ENCODE results near the gene TYMP.
A peak's percentile ranks its signal among the peaks of the same experiment; 100 is the strongest.

TYMP gene

DNA sequence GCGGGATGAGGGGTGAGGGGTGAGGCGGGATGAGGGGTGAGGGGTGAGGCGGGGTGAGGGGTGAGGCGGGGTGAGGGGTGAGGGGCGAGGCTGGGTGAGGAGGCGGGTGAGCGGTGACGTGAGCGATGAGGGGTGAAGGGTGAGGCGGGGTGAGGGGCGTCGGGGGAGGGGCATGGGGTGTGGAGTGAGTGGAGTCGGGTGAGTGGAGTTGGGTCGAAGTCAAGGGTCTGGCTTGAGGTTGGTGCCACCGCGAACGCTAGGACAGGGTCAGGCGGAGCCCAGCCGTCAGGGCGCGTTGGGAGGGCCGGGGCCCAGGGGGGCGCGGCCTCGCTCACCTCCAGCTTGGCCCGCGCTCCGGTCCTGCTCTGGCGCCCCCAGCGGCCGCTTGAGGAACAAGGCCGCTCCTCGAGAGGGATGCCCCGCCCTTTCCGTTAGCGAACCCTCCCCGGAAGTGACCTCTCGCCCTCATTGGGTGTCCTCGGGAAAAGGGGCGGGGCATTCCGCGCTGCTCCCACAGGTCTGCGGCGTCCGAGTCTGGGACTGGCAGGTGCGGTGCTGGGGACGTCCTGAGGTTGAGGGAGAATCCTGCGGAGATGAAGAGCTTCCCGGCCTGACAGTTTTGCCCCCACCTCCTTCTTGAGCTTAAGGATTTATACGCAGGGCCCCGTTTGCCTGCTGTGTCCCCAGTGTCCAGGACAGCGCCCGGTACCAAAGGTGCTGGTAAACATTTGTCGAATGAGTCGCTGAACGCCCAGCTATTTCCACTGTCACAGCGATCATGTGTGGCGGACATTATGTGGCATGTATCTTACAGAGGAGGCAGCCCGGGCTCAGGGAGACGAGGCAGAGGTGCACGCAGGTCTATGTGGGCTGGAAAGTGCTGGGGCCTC lies 33.0 kb upstream of the TYMP start, which contains the start of gene SYCE3:
Gene SYCE3 (minus strand): TSS at position 397 of the 890 bp plus-strand sequence. CDS start 6,514 bp downstream, outside the sequence.
- peak; percentile 98 for DNase-seq (ENCODE audit: low spot score)

DNA sequence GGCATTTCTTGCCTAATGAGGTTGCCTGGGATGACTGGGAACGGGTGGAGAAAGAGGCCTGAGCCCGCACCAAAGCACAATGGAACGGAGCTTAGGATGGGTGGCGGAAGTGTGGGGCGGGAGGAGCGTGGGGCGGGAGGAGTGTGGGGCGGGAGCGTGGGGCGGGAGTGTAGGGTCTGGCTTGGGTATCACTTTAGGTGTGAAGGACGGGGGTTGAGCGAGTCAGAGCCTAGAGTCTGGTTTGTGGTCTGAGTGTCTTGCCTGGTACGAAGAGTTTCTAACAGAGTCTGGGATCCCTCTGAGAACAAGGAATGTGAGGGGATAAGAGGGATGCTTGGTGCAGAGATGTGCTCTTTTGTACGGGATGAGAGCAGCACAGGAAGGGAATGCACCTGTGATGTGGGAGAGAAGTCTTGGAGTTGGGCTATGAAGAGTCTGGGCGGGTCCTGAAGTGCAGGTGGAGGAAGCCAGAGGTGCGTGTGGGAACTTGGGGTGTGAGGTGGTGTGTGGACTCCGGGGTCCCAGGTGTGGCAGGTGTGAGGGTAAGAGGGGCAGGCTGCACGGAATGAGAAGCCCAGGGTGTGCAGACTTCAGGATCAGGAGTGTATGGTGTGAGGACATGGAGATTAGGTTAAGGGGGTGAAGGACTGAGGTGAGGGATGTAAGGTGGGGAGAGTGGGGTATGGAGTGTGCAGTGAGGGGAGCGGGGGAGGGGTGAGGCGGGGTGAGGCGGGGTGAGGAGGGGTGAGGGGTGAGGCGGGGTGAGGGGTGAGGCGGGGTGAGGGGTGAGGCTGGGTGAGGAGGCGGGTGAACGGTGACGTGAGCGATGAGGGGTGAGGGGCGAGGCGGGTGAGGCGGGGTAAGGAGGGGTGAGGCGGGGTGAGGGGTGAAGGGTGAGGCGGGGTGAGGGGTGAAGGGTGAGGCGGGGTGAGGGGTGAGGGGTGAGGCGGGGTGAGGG lies 31.9 kb upstream of the TYMP start:
- no peak for DNase-seq (ENCODE audit: low spot score)

DNA sequence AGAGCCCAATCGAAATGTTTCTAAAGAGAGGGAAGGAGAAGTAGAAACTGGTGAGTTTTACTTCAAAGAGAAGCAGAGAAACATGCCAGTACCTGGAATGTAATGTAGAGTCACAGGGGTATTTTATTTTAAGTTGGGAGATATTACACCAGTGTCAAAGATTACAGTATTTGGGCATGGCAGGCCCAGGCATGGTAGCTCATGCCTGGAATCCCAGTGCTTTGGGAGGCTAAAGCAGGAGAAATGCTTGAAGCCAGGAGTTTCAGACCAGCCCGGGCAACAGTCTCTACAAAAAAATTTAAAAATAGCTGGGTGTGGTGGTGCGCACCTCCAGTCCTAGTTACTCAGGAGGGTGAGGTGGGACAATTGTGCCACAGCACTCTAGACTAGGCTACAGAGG lies 30.2 kb upstream of the TYMP start:
- no peak for DNase-seq (ENCODE audit: low spot score)

DNA sequence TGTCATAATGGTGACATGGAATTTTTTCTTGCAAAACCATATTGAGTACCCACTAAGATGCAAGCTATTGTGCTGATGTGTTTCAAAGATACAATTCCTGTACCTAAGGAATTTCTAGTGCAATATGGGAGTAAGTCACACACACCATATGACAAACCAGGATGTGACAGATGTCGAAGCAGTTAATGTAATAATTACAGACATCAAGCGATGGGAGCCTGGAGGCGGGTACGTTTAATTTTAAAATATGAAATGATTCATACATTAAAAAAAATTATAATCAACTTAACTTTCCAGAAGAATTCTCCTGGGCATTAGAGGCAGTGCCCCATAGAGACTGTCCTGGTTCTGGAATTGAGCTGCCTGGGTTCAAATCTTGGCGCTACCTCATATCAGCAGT lies 26.9 kb upstream of the TYMP start:
- no peak for DNase-seq (ENCODE audit: low spot score)

DNA sequence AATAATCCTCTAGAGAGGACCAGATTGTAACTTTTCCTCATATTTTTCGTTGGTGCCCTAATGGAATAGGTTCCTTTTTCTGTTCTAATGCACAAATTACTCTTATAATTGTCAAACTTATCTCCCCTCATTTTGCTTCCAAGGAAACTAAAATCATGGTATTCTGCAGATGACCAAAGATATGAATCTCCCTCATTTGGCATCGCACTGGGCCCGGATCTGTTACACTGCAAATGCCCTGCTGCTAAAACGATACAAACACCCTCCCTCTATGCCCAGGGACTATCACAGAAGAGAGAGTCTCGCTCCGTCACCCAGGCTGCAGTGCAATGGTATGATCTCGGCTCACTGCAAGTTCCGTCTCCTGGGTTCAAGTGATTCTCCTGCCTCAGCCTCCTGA lies 23.5 kb upstream of the TYMP start:
- DNase-seq (ENCODE audit: low spot score): no peak

DNA sequence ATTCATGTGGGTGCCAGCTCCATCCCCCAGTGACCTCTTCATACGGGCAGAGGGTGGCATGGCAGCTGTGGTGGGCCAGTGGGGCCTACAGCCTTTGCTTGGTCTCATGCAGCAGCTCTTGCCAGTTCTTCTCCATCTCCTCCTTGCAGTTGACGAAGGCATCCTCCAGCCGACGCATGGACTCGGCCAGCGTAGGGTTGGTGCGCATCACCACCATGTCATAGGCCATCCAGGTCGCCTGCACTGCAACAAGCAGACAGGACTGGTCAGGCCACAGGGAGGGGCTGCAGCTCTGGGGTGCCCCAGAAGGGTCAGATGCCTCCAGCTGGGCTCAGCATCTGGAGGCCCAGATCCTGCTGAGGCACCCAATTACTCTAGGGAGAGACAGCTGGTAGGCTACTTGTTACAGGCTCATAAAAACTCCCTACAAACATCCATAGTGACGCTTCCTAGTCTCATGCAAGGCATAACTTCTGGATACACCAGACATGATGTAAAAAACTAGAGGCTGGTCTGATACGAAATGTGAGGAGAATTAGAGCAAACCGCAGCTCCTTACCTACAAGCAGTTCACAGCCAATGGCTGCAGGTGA lies 21.4 kb upstream of the TYMP start:
- DNase-seq (ENCODE audit: low spot score): no peak

DNA sequence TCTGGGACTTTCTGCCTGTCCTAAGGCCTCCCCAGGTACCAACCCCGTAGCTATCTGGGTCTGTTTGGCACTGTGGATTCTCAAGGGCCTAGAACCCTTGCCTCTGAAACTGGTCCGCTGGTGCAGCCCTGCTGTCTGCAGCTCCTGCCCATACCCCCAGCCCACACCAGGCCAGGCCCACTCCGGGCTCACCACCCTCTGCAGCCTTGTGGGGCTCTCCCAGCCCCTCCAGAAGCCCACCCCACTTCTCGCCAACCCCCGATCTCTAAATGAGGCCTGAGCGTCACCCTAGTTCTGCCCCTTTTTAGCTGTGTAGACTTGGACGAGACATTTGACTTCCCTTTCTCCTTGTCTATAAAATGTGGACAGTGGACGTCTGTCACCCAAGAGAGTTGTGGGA lies 20.6 kb upstream of the TYMP start:
- no peak for DNase-seq (ENCODE audit: low spot score)

DNA sequence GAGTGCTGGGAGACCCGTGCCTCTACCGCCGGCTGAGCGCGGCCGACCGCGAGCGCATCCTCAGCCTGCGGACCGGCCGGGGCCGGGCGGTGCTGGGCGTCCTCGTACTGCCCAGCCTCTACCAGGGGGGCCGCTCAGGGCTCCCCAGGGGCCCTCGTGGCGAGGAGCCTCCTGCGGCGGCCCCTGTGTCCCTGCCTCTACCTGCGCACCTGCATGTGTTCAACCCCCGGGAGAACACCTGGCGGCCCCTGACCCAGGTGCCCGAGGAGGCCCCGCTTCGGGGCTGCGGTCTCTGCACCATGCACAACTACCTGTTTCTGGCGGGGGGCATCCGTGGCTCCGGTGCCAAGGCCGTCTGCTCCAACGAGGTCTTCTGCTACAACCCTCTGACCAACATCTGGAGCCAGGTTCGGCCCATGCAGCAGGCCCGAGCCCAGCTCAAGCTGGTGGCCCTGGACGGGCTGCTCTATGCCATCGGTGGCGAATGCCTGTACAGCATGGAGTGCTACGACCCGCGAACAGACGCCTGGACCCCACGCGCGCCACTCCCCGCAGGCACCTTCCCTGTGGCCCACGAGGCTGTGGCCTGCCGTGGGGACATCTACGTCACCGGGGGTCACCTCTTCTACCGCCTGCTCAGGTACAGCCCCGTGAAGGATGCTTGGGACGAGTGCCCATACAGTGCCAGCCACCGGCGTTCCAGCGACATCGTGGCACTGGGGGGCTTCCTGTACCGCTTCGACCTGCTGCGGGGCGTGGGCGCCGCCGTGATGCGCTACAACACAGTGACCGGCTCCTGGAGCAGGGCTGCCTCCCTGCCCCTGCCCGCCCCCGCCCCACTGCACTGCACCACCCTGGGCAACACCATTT lies 19.3 kb upstream of the TYMP start:
- no peak for DNase-seq (ENCODE audit: low spot score)

DNA sequence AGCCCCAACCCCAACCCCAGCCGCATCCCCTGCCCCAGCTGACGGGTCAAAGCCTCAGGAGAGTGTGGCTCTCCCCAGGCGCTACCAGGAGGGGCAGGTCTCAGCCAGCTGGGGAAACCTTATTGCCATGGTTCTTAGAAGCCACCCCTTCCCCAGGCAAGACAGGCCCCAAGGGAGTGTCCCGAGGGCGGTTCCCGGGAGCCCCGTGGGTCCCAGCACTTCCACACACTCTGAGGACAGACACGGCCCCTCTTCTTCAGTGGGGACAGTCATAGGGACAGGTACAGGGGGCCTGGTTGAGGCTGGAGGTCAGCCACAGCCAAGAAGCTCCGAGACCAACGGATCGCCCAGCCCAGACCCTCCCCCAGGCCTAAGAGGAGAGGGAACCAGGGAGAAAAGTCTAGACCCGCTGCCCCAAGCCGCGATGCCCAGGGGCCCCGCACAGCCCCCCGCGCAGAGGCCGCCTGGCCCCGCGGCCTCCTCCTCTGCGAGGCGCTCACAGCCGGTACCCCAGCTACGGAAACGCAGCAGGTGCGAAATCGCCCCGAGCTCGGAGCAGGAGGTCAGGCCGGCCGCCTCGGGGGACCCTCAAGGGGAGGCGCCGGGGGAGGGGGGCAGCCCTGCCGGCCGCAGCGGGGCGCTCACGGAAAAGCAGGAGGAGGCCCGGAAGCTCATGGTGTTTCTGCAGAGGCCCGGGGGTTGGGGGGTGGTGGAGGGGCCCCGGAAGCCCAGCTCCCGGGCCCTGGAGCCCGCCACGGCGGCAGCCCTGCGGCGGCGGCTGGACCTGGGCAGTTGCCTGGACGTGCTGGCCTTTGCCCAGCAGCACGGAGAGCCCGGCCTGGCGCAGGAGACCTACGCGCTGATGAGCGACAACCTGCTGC lies 18.5 kb upstream of the TYMP start:
- DNase-seq (ENCODE audit: low spot score): no peak

DNA sequence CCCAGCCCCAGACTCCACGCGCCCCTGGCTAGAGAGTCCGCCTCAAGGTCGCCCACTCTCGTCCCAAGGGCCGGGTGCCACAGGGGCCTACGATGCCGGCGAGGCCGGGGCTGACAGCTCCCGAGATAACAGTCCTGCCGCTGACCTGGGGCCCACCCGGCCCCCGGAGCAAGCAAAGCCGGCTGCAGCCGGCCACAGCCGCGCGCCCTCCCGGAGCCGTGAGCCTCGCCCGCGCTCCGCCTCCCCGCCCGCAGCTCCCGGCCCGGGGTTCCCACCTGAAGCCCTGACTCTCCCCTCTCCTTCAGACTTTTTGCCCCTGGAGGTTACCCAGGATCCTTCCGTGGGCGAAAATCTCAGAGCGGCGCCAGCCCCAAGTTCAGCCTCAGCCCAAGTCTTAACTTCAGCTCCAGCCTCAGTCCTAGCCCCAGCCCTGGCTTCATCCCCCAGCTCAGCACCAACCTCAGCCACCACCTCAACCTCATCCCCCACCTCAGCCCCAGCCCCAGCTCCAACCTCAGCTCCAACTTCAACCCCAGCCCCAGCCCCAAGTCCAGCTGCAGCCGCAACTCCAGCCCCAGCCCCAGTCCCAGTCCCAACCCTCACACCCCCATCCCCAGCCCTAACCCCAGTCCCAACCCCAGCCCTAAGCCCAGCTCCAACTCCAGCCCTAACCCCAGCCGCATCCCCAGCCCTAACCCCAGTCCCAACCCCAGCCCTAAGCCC lies 17.6 kb upstream of the TYMP start:
- DNase-seq (ENCODE audit: low spot score): no peak

DNA sequence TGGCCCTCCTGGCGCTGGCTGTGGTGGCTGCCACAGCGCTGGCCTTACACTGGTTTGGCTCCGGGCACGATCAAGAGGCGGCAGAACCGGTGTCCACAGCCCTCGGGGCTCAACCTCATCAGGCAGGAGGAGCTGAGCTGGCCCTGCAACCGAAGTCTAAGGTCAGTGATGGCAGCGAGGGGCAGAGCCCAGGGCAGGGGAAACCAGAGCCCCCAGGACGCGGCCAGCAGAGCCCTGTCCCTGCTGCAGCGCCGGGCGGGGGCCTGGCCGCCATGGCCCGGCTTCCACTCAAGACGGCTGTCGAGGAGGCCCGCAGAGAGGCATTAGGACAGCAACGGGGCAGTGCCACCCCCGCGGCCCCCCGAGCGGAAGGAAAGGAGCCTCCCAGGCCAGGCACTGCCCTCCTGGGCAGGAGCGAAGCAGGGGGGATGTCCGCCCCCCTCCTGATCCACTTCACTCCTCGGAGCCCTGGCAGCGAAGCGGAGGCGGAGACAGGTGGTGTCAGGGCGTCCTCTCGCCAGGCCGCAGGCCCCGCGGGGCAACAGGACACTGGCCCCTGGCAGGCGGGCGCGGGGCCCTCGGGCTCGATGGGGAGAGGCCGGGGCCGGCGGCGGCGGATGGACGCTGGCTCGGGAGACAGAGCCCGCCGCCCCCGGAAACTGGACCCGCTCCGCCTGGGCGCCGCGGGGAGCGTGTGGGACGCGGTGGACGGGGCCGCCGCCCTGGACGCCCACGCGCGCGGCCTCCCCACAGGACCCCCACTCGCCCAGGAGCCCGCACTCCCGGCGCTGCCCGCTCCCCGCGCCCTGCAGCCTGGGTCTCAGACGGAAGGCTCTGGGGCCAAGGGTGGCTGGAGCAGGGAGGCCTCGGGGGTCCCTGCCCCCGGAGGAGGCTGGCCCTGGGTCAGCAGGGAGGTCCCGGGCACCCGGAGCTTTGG lies 16.8 kb upstream of the TYMP start:
- no peak for DNase-seq (ENCODE audit: low spot score)

DNA sequence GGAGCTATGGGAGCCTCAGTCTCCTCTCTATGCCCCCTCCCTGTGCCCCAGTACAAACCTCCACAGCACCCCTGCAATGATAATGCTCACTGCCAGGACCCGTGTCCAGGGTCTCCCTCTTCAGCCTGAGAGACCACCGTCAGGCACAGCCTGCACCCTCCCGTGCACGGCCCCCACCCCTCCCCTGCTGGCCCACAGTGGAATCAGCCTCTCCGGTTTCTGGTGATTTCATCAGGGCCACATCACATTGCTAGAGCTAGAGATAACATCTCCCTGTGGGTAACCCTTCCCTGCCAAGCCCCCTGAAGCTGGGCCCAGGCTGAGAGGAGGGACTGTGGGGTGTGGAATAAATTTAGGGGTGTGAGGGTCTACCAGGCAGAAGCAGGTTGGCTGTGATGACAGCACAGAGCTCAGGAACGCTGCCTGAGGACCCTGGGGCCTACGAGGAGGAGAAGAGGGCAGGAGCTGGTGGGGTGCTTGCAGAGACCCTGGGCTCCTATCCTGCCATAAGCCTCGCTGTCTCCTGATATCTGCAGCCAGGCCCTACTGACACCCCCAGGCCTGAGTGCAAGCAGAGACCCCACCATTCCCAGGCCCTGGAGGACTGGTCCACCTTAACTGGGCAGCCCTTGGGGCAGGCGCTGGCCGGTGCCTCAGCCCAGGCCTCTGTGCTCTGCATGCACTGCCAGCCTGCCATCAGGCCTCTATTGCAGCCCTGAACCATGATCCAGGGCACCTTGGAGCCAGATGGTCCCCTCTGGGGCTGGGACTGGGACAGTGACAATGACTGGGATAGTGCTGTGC lies 15.9 kb upstream of the TYMP start, which contains the start of gene KLHDC7B:
Gene KLHDC7B (plus strand): TSS at position 378 of the 804 bp plus-strand sequence. CDS start 345 bp downstream, at position 723.
- no peak for DNase-seq (ENCODE audit: low spot score)

DNA sequence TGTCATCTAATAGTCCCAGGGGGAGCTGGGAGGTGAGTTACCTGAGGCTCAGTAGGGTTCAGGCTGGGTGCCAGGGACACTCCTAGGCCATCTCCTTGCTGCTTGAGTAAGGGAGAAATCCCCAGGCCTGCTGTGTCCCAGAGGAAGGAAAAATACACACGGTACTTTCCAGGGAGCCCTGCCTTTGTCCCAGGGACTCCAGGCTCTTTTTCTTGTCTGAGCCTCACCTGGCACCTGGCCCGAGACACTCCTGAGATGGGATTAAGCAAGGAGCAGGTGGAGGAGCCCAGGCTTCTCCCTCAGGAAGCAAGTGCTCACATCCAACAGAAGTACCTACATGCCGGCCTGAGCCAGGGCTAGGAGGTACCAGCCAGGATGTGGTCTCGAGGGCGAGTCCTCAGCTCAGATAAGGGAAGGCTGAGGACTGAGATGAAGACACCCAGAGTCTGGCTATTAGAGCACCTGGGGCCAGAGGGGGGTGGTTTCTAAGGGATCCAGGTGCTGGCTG lies 15.0 kb upstream of the TYMP start:
- peak; percentile 38 for DNase-seq (ENCODE audit: low spot score)

DNA sequence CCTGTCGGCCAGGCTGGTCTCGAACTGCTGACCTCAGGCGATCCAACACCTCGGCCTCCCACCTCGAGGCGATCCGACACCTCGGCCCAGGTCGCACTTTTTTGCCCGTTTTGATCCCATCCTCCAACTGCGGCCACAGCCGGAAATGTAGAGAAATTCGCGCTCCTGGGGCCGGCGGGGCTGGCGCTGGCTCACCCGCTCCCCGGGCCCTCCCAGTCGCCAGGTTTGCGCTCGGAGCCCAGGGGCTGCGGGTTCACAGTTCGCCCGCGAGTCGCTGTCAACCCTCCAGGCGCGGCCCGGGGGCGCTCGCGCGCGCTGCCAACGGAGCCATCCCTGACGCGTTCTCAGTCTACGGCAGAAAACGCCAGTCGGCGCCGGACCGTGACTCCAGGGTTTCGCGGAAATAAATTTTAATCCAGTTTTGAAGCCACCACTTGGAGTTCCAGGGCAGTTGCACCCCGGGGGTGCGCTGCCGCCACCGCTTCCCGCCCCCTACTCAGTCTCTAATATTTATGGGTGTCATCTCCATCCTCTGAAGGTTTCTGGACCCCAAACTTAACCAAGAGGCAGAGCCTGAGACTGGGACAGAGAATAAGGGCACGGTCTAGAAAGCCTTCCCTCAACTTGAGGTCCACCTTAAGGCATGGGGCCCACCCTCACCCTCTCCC lies 14.4 kb upstream of the TYMP start:
- DNase-seq (ENCODE audit: low spot score): peak; percentile 84

DNA sequence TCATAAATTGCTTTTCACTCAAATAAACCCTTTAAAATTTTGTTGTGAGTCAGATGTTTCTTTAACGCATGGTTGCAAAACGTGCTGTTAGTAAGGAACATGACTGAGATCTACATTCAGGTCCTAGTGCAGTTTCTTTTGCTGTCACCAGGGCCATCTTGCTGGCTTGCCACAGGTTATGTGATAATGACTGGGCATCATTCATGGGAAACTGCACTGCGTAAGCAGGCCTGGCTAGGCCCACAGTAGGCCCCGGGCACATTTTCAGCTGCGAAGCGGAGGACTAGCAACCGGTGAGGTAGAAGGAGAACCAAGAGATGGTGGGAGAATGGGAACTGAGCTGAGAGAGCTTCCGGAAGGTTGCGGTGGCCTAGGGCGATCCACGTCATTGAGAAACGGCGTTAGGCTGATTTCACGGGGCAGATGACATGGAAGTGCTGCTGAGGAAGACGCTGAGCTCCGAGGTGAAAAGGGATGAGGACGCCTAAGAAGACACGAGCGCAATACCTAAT lies 12.7 kb upstream of the TYMP start:
- DNase-seq (ENCODE audit: low spot score): no peak

DNA sequence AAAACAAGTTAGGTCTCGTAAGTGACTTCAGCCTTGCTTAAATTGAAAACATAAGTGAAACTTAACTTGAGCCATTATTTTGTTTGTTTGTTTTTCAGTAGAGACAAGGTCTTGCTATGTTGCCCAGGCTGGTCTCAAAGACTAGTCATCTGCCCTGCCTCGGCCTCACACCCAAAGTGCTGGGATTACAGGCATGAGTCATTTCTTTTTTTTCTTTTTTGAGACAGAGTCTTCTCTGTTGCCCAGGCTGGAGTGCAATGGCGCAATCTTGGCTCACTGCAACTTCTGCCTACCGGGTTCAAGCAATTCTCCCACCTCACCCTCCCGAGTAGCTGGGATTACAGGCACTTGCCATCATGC lies 11.8 kb upstream of the TYMP start:
- peak; percentile 74 for DNase-seq (ENCODE audit: low spot score)

DNA sequence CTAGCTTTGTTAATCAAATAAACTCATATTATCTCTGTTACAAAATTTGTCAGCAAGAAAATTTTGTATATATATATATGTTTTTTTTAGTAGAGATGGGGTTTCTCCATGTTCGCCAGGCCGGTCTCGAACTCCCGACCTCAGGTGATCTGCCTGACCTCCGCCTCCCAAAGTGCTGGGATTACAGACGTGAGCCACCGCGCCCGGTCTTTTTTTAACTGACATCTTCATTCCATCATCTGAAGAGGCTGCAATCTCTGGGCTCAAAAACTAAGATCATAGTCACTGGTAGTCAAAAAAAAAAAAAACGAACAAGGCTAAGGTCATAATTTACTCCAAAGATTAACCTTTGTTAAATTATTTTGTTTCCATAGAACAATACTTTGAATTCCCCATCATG lies 10.6 kb upstream of the TYMP start:
- DNase-seq (ENCODE audit: low spot score): no peak

Data from LoVo (cell line).